Neuron (in vitro differentiated cells): Measurements from ENCODE around the gene AIFM3.

Experiments used
- H2AFZ ChIP-seq: one replicate; pipeline ENCODE4 v1.6.1; 2013; ENCODE audit warnings: low read depth, mild to moderate bottlenecking, inconsistent platforms, low read length, moderate library complexity
- H3K27me3 ChIP-seq: one replicate; pipeline ENCODE4 v1.6.1; 2013; ENCODE audit warnings: low read length; ENCODE audit not compliant: insufficient read depth
- H3K36me3 ChIP-seq: one replicate; pipeline ENCODE4 v1.6.1; 2013; ENCODE audit warnings: low read length; ENCODE audit not compliant: insufficient read depth
- H3K4me1 ChIP-seq: one replicate; pipeline ENCODE4 v1.6.1; 2013; ENCODE audit warnings: low read length; ENCODE audit not compliant: insufficient read depth
- H3K4me3 ChIP-seq: 2 replicates; pipeline ENCODE4 v1.5.1; 2013; ENCODE audit warnings: mild to moderate bottlenecking, low read length, moderate library complexity
- H3K9me3 ChIP-seq: one replicate; pipeline ENCODE4 v1.6.1; 2013; ENCODE audit warnings: low read length

The AIFM3 gene

DNA sequence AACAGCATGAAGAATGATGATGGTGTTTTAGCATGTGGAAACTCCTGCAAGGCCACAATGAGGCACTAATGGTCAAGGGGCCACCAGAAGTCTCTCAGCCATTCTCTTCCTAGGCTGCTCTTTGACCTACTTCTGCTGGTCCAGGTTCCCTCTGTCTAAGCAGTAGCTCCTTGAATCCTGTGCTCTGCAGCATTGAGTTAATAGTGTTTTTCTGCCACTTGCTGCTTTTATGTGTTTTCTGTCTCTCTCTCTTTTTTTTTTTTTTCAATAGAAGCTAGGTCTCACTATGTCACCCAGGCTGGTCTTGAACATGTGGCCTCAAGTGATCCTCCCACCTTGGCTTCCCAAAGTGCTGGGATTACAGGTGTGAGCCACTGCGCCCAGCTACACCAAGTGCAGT is 20.1 kb upstream of the AIFM3 start:
- H3K27me3 ChIP-seq: no peaks in the 10 kb centered on the region
- H3K4me3 ChIP-seq: no peak overlapping the region
- H3K9me3 ChIP-seq: no peaks in the 10 kb centered on the region
- H3K36me3 ChIP-seq: peaks cover 46% of the 10 kb centered on the region
- H3K4me1 ChIP-seq: no peaks in the 10 kb centered on the region
- H2AFZ ChIP-seq: no peak overlapping the region

GRCh38 chr22:20948450-20948849 is 18.6 kb upstream of the AIFM3 start:
- Histone ChIP-seq H3K27me3 (no peaks in the 10 kb centered on the region), H3K36me3 (peaks cover 56% of the 10 kb centered on the region), H3K9me3 (no peaks in the 10 kb centered on the region), H2AFZ (no peak overlapping the region), H3K4me3 (no peak overlapping the region), H3K4me1 (no peaks in the 10 kb centered on the region)

DNA sequence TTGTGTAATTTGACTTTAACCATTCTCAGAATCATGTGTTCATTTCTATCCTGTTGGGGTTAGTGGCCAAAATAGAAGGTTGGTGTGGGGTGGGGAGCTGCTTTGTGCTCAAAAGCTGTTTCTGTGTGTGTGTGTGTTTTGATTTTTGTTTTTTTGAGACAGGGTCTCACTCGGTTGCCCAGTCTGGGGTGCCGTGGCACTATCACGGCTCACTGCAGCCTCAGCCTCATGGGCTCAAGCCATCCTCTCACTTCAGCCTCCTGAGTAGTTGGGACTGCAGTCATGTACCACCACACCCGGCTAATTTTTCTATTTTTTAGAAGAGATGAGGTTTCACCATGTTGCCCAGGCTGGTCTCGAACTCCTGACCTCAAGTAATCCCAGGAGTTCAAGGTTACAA is 18.1 kb upstream of the AIFM3 start:
- Histone ChIP-seq H3K27me3 (no peaks in the 10 kb centered on the region), H3K4me1 (no peaks in the 10 kb centered on the region), H3K4me3 (no peak overlapping the region), H3K9me3 (no peaks in the 10 kb centered on the region), H2AFZ (no peak overlapping the region), H3K36me3 (peaks cover 59% of the 10 kb centered on the region)

GRCh38 chr22:20949698-20950183 is 17.3 kb upstream of the AIFM3 start:
- Histone ChIP-seq H3K36me3 (peaks cover 61% of the 10 kb centered on the region), H2AFZ (no peak overlapping the region), H3K9me3 (no peaks in the 10 kb centered on the region), H3K27me3 (no peaks in the 10 kb centered on the region), H3K4me3 (no peak overlapping the region), H3K4me1 (no peaks in the 10 kb centered on the region)

- peaks cover 57% of the 10 kb centered on the region for H3K36me3 ChIP-seq
- H3K27me3 ChIP-seq: no peaks in the 10 kb centered on the region
- H3K4me1 ChIP-seq: no peaks in the 10 kb centered on the region
- H3K4me3 ChIP-seq: no peak overlapping the region
- H3K9me3 ChIP-seq: no peaks in the 10 kb centered on the region
- H2AFZ ChIP-seq: no peak overlapping the region
These were observed 15.7 kb upstream of the AIFM3 start for GRCh38 chr22:20951151-20951931.

GRCh38 chr22:20951932-20952380 is 15.1 kb upstream of the AIFM3 start:
- Histone ChIP-seq H3K4me3 (no peak overlapping the region), H3K36me3 (peaks cover 54% of the 10 kb centered on the region), H3K9me3 (no peaks in the 10 kb centered on the region)

DNA sequence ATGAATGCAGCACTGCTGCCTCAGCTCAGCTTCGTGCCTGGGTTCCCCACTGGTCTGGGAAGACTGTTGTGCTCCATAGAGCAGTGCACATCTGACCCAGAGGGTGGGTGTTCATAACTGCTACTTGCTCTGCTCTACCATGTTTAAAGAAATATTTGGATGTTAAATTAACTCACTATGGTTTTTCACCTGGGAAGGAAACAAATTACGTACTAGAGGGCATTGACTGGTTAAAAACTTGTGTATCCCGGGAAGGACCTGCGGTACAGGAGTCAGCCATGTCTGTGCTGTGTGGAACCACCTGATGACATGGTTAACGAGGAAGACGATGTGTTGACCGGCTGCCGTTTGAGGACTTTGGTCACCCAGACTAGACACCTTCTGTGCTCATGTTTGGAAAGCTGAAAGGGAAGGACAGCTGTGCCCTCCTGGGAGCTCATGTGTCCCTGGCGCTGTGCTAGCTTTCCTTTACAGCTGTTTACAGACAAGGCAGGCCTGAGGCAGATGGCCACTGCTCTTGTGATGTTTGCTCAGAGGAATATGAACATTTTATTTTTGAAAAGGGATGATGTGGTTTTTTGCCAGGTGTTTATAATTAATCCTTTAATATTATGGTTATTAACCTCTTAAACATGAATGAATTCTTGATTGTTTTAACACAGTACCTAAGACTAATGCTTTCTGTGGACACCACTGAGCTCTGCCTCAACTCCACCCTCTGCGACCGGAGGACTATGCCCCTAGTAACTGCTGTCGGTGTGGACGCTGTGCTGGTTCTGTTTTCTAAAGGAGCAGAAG is 14.3 kb upstream of the AIFM3 start:
- Histone ChIP-seq H3K9me3 (no peaks in the 10 kb centered on the region), H3K36me3 (peaks cover 50% of the 10 kb centered on the region), H3K4me3 (no peak overlapping the region), H2AFZ (no peak overlapping the region), H3K4me1 (no peaks in the 10 kb centered on the region), H3K27me3 (no peaks in the 10 kb centered on the region)

More at GRCh38 chr22:20951932-20952380, 15.1 kb upstream of the AIFM3 start:
- H3K4me1 ChIP-seq: no peaks in the 10 kb centered on the region
- H2AFZ ChIP-seq: no peak overlapping the region
- H3K27me3 ChIP-seq: no peaks in the 10 kb centered on the region

GRCh38 chr22:20953342-20953608 is 13.8 kb upstream of the AIFM3 start:
- Histone ChIP-seq H3K27me3 (no peaks in the 10 kb centered on the region), H3K36me3 (peaks cover 50% of the 10 kb centered on the region), H3K4me3 (no peak overlapping the region), H3K4me1 (no peaks in the 10 kb centered on the region), H2AFZ (no peak overlapping the region), H3K9me3 (no peaks in the 10 kb centered on the region)

GRCh38 chr22:20953668-20954500 is 13.2 kb upstream of the AIFM3 start:
- no peaks in the 10 kb centered on the region for H3K4me1 ChIP-seq
- H3K9me3 ChIP-seq: no peaks in the 10 kb centered on the region
- peaks cover 47% of the 10 kb centered on the region for H3K36me3 ChIP-seq
- H2AFZ ChIP-seq: no peak overlapping the region
- H3K27me3 ChIP-seq: no peaks in the 10 kb centered on the region
- no peak overlapping the region for H3K4me3 ChIP-seq

- H3K4me1 ChIP-seq: no peaks in the 10 kb centered on the region
- no peak overlapping the region for H3K4me3 ChIP-seq
- no peaks in the 10 kb centered on the region for H3K27me3 ChIP-seq
- H2AFZ ChIP-seq: no peak overlapping the region
- H3K36me3 ChIP-seq: peaks cover 34% of the 10 kb centered on the region
- no peaks in the 10 kb centered on the region for H3K9me3 ChIP-seq
These were observed 11.5 kb upstream of the AIFM3 start for GRCh38 chr22:20955548-20955947.

DNA sequence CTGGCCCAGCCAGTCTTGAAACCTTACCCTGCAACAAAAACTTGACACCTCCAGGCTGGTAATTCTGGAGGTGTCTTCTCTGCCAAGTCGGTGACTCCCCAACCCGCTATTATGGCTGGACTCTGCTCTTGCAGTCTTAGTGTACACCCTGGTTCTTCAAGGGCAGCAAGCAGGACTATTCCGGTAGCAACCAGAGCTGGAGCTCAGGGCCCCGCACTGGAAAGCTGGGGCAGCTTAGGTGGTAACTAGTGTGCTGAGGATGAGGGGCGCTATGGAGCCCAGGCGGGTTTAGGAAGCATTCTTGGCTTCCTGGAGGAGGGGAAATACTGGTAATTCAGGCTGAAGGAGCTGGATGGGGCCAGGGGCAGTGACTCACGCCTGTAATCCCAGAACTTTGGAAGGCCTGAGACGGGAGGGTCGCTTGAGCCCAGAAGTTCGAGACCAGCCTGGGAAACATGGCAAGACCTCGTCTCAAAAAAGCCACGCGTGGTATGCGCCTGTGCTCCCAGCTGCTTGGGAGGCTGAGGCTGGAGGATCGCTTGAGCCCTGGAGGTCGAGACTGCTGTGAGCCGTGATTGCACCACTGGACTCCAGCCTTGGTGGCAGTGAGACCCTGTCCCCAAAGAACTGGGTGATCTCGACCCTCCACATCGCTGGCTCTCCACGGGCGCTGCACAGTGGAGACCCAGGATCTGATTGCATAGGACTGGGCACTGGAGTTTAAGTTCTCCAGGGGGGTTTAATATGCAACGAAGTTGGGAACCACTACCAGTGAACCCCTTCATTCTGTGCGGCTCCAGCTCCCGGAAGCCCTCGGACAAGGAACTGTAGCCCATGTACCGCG is 10.6 kb upstream of the AIFM3 start:
- Histone ChIP-seq H3K36me3 (peaks cover 25% of the 10 kb centered on the region), H3K4me1 (no peaks in the 10 kb centered on the region), H2AFZ (no peak overlapping the region), H3K9me3 (no peaks in the 10 kb centered on the region), H3K27me3 (no peaks in the 10 kb centered on the region), H3K4me3 (no peak overlapping the region)

DNA sequence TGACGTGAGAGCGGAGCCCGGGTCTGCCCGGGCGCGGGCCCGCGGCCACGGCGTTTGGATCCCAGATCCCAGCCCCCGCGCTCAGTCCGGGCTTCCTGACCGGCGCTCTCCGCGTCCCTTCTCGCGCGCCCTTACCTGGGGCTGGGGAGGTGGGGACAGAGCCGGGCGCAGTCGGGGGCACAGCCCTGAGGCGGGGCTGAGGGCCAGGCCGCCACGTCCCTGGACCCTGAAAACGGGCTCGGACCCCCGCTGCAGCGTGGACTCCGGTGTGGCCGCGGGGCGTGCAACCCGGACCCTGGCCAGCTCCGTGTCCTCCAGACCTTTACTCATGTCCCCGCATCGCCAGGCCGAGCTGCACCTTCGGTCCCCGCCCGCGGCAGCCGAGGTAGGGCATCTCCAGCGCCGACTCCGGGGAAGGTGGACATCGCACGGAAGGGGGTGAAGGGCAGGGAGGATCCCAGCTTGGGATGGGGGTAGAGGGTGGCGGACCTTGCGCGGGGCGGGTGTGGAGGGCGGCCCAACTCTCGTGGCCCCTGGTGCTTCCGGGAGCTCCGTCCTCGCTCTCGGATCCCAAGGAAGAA is 9.9 kb upstream of the AIFM3 start:
- Histone ChIP-seq H3K4me1 (no peaks in the 10 kb centered on the region), H3K4me3 (no peak overlapping the region), H2AFZ (no peak overlapping the region), H3K9me3 (no peaks in the 10 kb centered on the region), H3K36me3 (peaks cover 19% of the 10 kb centered on the region), H3K27me3 (no peaks in the 10 kb centered on the region)
